IMR-90 (cell line): ENCODE measurements around the gene CFAP69. TPM values are rescaled to one million over a fixed set of nuclear protein-coding genes. Genes with fewer than 3 reads are reported as not detected.
A peak's percentile ranks its signal among the peaks of the same experiment; 100 is the strongest.

Experiments used
- ATAC-seq: fragments of 200-7000 bp; cut with Tn5 transposase; 2 replicates; pipeline ENCODE4 v1.9.1; 2020; ENCODE audit warnings: low read depth, mild to moderate bottlenecking, moderate library complexity
- BruUV-seq: library from RNA; stranded (reverse); fragments of 400-500 nt; replicated peaks from 2 replicates; lab custom pipeline; 2021; lab: Mats Ljungman, UMichigan
- CTCF ChIA-PET: fragments of 300-600 bp; formaldehyde crosslinking; extraction: SDS; loops from one replicate; lab custom pipeline; 2021; ENCODE audit warnings: antibody characterized with exemption; lab: Yijun Ruan, JAX
- POLR2A ChIA-PET: fragments of 300-600 bp; sonication (Branson Sonifier 250); formaldehyde crosslinking; loops from one replicate; lab custom pipeline; 2022; ENCODE audit warnings: antibody characterized with exemption; ENCODE audit not compliant: unreplicated experiment; lab: Charles Lee
- DNase-seq: peaks from one replicate; pipeline ENCODE4 v3.0.0; 2013
- H2AFZ ChIP-seq: replicated peaks from 2 replicates; pipeline ENCODE3; 2013; ENCODE audit warnings: low read length, mild to moderate bottlenecking; ENCODE audit not compliant: poor library complexity
- H2AK5ac ChIP-seq: 2 replicates; pipeline ENCODE4 v1.6.1; 2013; ENCODE audit warnings: low read depth, low read length, inconsistent platforms
- H2AK9ac ChIP-seq: replicated peaks from 2 replicates; pipeline ENCODE3; 2013; ENCODE audit warnings: mild to moderate bottlenecking, low read depth, low read length, moderate library complexity; ENCODE audit not compliant: poor library complexity
- H2BK120ac ChIP-seq: 2 replicates; pipeline ENCODE4 v1.6.1; 2013; ENCODE audit warnings: low read depth, low read length, inconsistent platforms
- H2BK15ac ChIP-seq: 3 replicates; pipeline ENCODE4 v1.6.1; 2013; ENCODE audit warnings: low read depth, low read length, inconsistent platforms
- H2BK20ac ChIP-seq: 2 replicates; pipeline ENCODE4 v1.6.1; 2013; ENCODE audit warnings: low read depth, mild to moderate bottlenecking, inconsistent platforms, low read length, moderate library complexity
- H2BK5ac ChIP-seq: 2 replicates; pipeline ENCODE4 v1.6.1; 2013; ENCODE audit warnings: mild to moderate bottlenecking, low read depth, low read length, inconsistent platforms; ENCODE audit not compliant: poor library complexity, severe bottlenecking
- H3K14ac ChIP-seq: replicated peaks from 2 replicates; pipeline ENCODE4 v1.6.1; 2013; ENCODE audit warnings: low read depth, low read length, inconsistent platforms
- H3K18ac ChIP-seq: 2 replicates; pipeline ENCODE4 v1.6.1; 2013; ENCODE audit warnings: low read depth, low read length, control low read depth
- H3K23ac ChIP-seq: 2 replicates; pipeline ENCODE4 v1.6.1; 2013; ENCODE audit warnings: low read depth, low read length, inconsistent platforms
- H3K27ac ChIP-seq: 2 replicates; pipeline ENCODE4 v1.5.1; 2013; ENCODE audit warnings: mild to moderate bottlenecking, control low read depth, low read length; ENCODE audit not compliant: insufficient read depth
- H3K27me3 ChIP-seq: 2 replicates; pipeline ENCODE4 v1.6.1; 2013; ENCODE audit warnings: low read length; ENCODE audit not compliant: control insufficient read depth, insufficient read depth
- H3K36me3 ChIP-seq: 2 replicates; pipeline ENCODE4 v1.6.1; 2013; ENCODE audit warnings: low read length, mixed read lengths; ENCODE audit not compliant: control insufficient read depth, insufficient read depth
- H3K4ac ChIP-seq: 2 replicates; pipeline ENCODE4 v1.6.1; 2013; ENCODE audit warnings: low read depth, low read length, inconsistent platforms
- H3K4me1 ChIP-seq: 2 replicates; pipeline ENCODE4 v1.6.1; 2013; ENCODE audit warnings: low read length, mixed read lengths; ENCODE audit not compliant: control insufficient read depth, insufficient read depth
- H3K4me2 ChIP-seq: 2 replicates; pipeline ENCODE4 v1.6.1; 2013; ENCODE audit warnings: low read depth, mild to moderate bottlenecking, control low read depth, low read length, moderate library complexity
- H3K4me3 ChIP-seq: 2 replicates; pipeline ENCODE4 v1.5.1; 2013; ENCODE audit warnings: low read depth, mild to moderate bottlenecking, control low read depth, low read length, moderate library complexity; ENCODE audit not compliant: insufficient read depth
- H3K56ac ChIP-seq: 2 replicates; pipeline ENCODE4 v1.6.1; 2013; ENCODE audit warnings: low read length, inconsistent platforms; ENCODE audit not compliant: insufficient read depth; ENCODE audit errors: extremely low read depth
- H3K79me1 ChIP-seq, 2 experiments: 2 replicates each; pipeline ENCODE4 v1.6.1; 2013; ENCODE audit warnings: low read length in 2 of 2, inconsistent platforms in 1 of 2, low read depth in 1 of 2
- H3K9ac ChIP-seq: 2 replicates; pipeline ENCODE4 v1.6.1; 2013; ENCODE audit warnings: low read depth, low read length, control low read depth
- H3K9me1 ChIP-seq: 2 replicates; pipeline ENCODE4 v1.6.1; 2013; ENCODE audit warnings: low read length, inconsistent platforms; ENCODE audit not compliant: insufficient read depth
- H3K9me3 ChIP-seq: 2 replicates; pipeline ENCODE4 v1.6.1; 2013; ENCODE audit warnings: low read length; ENCODE audit not compliant: control insufficient read depth, insufficient read depth
- H4K20me1 ChIP-seq: 2 replicates; pipeline ENCODE4 v1.6.1; 2013; ENCODE audit warnings: low read length, inconsistent platforms; ENCODE audit not compliant: insufficient read depth
- H4K5ac ChIP-seq: 2 replicates; pipeline ENCODE4 v1.6.1; 2013; ENCODE audit warnings: mild to moderate bottlenecking, low read depth, low read length, control low read depth
- H4K8ac ChIP-seq, 2 experiments: 2 replicates each; pipeline ENCODE4 v1.6.1; 2013; ENCODE audit warnings: low read depth in 2 of 2, low read length in 2 of 2, control low read depth in 1 of 2, inconsistent platforms in 1 of 2
- H4K91ac ChIP-seq: 2 replicates; pipeline ENCODE4 v1.6.1; 2013; ENCODE audit warnings: low read depth, low read length, inconsistent platforms; ENCODE audit not compliant: insufficient read depth
- FOS ChIP-seq: fragments of 150-350 bp; IDR thresholded peaks from 2 replicates; pipeline ENCODE4 v1.6.1; 2016; ENCODE audit warnings: low read depth, low read length
- WGBS, 2 experiments: methylation state at CpG; one replicate each; pipeline versions ENCODE4 v1.1.5 to v1.1.7; 2013; ENCODE audit warnings: missing lambda C conversion rate in 2 of 2; ENCODE audit not compliant: insufficient read length in 1 of 2; ENCODE audit errors: extremely low coverage in 2 of 2; 5-methylcytosine and 5-hydroxymethylcytosine counted together
- dilution Hi-C: fragments of 300-500 bp; cut with HindIII; formaldehyde crosslinking; loops from one replicate; pipeline ENCODE4 v1.14.3; 2018; ENCODE audit warnings: low sequenced_read_pairs; ENCODE audit not compliant: unreplicated experiment
- in situ Hi-C: fragments of 300-500 bp; cut with MboI; formaldehyde crosslinking; loops from 3 replicates; pipeline ENCODE4 v1.14.3; 2019; ENCODE audit warnings: low sequenced_read_pairs, inconsistent platforms, mixed read lengths
- intact Hi-C: fragments of 100-400 bp; cut with micrococcal nuclease; formaldehyde crosslinking; loops from 2 replicates; pipeline ENCODE4 v1.10.0; 2022
- polyA plus RNA-seq, 3 experiments: library from polyadenylated mRNA; depleted of rRNA; stranded (reverse); fragments of >200 nt; gene quantifications; 2 replicates each; pipeline ENCODE4 v1.2.3, GENCODE V29; 2012; ENCODE audit warnings: low replicate concordance in 1 of 3
- total RNA-seq: library from RNA; depleted of rRNA; stranded (reverse); fragments of >200 nt; gene quantifications from 2 replicates; pipeline ENCODE4 v1.2.3, GENCODE V29; 2012

The CFAP69 gene
- total and polyA plus RNA-seq, 2 of the 4 experiments (the other 2 are of a cell fraction) = 0.72 to 0.86 TPM

GRCh38 chr7:90246171-90246570 lies 1.2 kb downstream of the CFAP69 start:
- intact Hi-C loops (no loop called here), dilution Hi-C loops (no loop called here), in situ Hi-C loops (no loop called here)
- Histone ChIP-seq H3K27me3 (no peaks in the 10 kb centered on the region; the same call in none of the 2 replicates), H2BK15ac (no peak overlapping the region), H3K4me1 (no peaks in the 10 kb centered on the region; the same call in 1 of the 2 replicates), H4K5ac (no peak overlapping the region), H2AK9ac (no peak overlapping the region), H4K20me1 (no peaks in the 10 kb centered on the region), H2BK20ac (no peak overlapping the region), H4K91ac (no peak overlapping the region), H3K9me1 (no peaks in the 10 kb centered on the region), H3K4me2 (peak overlapping the region; percentile 19; the same call in 1 of the 2 replicates), H3K23ac (no peak overlapping the region), H2BK120ac (no peak overlapping the region), H2BK5ac (no peak overlapping the region), H3K56ac (no peak overlapping the region), H3K4ac (no peak overlapping the region), H3K9ac (no peak overlapping the region), H3K9me3 (no peaks in the 10 kb centered on the region), H3K27ac (no peak overlapping the region), H3K79me1 (no peaks in the 10 kb centered on the region), H2AFZ (peak overlapping the region; percentile 38), H3K14ac (no peak overlapping the region), H2AK5ac (no peak overlapping the region), H3K4me3 (no peak overlapping the region), H3K36me3 (no peaks in the 10 kb centered on the region), H4K8ac (no peak overlapping the region), H3K18ac (no peak overlapping the region)
- POLR2A ChIA-PET = no interaction called here
- 25% methylated on average over 2 of the region's 9 CpGs; no CpG with 5 or more reads in 1 of the 2 experiments for WGBS, 2 experiments
- ATAC-seq (no peak), DNase-seq (peak; percentile 32)
- no peak for TF ChIP-seq FOS
- no TSS peak for BruUV-seq
- CTCF ChIA-PET = interaction anchor here (0.6 kb wide), 1 partner anchor 749 kb away, joined by 4 read pairs; no protein-coding TSS in a partner anchor
